Hematopoietic multipotent progenitor cell (in vitro differentiated cells): ENCODE results near the gene AUTS2. TPM values are rescaled to one million over a fixed set of nuclear protein-coding genes. Genes with fewer than 3 reads are reported as not detected.
A peak's percentile ranks its signal among the peaks of the same experiment; 100 is the strongest.

Source experiments
- DNase-seq, 3 donors: peaks; one replicate each; pipeline ENCODE4 v3.0.0-alpha.2; 2011 to 2015; ENCODE audit warnings: low read depth in 2 of 3, low spot score in 2 of 3
- total RNA-seq: library from RNA; depleted of rRNA; stranded (reverse); fragments of >200 nt; gene quantifications from one replicate; pipeline ENCODE4 v1.2.3, GENCODE V29; 2012

The AUTS2 gene
- total RNA-seq, 1 donor = 14.8 TPM

- DNase-seq = no peak
These were observed 1103.7 kb downstream of the AUTS2 start for GRCh38 chr7:70701991-70702390.

DNA sequence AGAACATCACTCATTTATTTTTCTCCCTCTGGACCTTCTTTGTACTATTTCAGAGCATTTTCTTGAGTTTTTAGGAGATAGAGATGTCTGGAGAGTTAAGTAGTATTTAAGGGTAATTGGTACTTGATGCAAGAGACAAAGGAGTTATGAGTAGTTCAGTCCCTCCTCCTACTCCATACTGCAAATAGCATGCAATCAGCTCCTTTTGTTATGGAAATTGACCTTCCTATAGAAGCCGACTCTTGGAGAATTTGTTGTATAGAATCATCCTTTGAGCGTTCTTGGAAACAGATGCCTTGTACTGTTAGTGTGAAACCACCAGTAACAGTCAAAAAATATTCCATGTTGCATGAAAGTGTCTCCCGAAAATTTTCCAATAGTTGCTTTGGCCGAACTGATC, 1105.5 kb downstream of the AUTS2 start:
- no peak for DNase-seq

DNA sequence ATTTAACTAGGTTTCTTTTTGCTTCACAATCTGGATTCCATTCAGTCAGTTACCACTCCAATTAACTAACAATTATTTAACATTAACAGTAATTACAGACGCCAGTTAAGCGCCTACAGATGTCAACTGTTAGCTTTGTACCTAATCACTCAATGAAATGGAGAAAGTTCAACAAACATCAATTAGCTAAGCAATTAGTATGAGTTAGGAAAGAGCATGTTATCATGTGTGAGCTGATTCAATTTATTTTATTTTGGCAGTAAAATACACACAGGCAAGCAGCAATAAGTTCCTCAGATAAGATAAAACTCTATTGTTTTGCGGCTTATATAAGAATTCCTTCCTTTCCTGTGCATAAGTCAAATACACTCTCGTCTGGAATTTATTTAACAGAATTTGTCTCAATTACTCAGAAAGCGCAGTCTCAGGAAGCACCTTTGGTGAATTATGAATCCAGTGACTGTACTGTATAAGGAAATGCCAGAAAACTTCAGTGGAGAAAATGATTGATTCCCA, 1106.6 kb downstream of the AUTS2 start:
- no peak for DNase-seq

GRCh38 chr7:70706204-70706603, 1107.9 kb downstream of the AUTS2 start:
- no peak for DNase-seq

GRCh38 chr7:70706698-70707097, 1108.4 kb downstream of the AUTS2 start:
- DNase-seq = no peak

DNA sequence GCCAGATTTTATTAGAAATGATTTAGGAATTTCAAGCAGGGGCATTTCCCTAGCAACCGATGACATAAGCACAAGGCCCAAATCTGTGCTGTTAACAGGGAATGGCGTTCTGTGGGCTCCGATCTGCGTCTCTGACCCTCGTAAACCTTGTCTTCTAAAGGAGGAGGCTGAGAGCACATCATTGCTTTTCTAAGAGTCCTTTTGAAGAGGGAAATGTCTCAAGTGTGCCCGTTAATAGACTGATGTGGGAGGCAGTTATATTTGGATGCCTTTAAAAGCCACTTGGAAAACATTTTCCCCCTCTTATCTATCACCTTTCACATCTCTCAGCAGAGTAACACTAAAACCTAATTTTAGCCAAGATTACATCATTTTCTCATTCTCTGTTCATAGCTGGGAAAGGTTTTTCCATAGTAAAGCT, 1109.6 kb downstream of the AUTS2 start:
- no peak for DNase-seq

DNA sequence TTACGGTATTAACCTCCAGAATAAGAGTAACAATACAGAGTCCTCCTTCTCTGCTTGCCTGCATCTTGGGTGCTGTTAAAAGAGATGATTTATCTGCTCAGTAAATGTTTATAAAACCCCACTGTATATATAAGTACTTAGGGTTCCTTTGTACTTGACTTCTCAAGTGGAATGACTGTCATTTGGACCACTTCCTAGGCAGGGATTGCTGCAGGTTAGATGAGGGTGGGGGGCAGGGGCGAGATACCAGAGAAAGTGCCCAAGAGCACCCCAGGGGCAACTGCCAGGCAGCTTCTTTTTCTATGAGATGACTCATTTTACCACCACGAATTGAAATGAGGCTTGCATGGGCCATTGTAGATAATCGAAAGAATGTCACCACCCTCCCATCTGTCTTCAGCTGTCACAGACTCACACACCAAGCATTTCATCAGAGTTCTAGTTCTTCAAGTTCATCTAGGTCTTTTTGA, 1111.8 kb downstream of the AUTS2 start:
- peak in 1 of 3 donors; percentile 52 for DNase-seq

- no peak for DNase-seq
These were observed 1112.4 kb downstream of the AUTS2 start for GRCh38 chr7:70710651-70711050.

DNA sequence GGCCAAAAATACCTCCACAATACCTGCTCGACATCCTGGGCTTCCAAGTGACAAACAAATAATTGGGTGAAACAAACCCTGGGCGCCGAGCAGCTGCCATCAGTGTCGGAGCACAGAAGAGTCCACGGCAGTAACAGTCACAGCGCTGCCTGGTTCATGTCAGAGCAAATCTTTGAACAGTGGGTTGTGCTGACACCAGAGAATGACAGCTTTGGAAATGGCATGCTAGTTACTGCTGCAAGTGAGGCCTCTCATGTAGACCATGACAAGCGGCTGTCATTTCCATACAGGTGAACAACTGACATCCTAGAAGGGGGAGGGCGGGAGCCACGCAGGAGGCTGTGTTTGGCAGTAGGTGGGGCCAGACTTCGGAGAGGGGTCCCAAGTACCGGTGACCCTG, 1113.2 kb downstream of the AUTS2 start:
- DNase-seq = no peak

- no peak for DNase-seq
These were observed 1114.7 kb downstream of the AUTS2 start for GRCh38 chr7:70712942-70713341.

GRCh38 chr7:70714506-70715038, 1116.3 kb downstream of the AUTS2 start:
- DNase-seq = no peak

DNA sequence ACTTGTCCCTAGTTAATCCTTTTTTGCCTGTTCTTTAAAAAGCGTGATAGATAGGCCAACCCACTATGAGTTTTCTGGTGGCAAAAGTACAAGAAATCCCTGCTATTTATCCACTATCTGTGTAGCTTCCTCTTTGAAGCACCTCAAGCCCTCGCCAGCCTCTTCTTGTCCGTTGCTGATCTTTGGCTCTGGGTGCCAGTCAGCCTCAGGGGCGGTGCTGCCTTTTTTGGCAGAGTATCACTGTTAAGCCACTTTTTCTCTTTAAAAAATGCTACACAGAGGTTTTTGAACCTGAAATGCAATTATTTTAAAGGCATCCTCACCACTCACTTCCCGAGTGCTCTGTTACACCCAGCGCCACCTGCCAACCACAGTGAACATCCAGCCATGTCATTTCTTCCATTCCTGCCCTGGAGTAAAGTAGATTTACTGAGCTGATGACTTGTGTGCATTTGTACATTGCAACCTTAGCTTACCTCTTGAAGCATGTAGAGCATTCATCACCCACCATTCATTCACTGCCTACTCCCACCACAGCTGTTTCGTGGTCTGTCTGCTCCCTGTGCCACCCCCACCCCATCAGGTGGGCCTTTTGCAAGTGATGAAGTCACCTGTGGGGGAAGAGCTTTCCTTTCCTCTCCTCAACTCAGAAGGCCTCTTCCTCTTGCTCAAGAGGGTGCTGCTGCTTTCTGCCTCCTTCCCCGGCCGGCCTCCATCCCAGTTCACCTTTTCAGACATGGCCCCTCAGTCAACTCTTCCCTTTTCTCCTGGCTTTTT, 1119.5 kb downstream of the AUTS2 start:
- no peak for DNase-seq

DNA sequence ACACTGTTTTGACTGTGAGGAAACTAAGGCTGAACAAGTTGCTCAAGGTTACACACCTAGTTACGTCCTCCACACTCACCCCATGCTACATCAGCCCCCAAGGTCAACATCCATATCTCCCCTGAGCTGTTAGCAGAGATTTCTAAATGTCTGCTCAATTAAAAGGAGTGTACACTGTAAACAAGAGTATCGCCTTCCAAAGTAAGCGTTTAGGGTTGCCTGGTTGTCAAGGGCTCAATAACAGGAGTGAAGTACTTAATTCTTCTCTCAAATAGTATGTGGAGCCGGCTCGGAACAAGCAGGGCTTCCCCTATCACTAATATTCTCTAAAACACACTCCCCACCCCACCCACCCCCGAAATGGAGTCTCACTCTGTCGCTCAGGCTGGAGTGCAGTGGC, 1120.8 kb downstream of the AUTS2 start:
- DNase-seq = no peak

DNA sequence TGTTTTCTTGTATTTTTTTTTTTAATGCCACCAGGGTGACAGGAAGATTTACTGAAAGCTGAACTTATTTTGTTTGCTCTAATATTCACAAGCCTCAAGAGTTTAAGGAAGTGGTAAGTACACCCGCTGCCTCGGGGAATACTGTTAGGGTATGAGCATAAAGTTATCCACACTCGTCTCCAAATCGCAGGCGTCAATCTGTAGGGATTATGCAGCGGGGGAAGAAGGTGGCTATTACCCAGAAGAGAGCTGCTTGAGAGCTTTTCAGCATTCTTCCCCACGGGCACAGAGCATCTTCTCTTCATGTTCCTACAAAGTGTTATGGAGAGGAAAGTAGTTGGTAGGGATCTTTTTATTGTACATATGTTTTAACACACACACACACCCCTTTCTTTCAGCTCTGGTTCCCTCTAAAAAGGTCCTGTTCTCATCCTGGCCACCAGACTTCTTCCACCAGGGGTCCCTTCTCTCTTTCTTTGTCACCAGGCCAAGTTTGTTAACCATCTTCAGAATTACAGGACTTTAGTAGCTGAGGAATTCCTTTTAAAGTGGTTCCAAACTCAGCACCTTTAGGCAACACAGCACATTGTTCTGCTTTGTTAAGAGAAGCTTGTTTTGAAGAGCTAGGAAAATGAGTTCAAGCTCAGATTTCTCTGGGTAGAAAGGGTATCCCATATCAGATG, 1122.1 kb downstream of the AUTS2 start:
- peak in 1 of 3 donors; percentile 23 for DNase-seq

DNA sequence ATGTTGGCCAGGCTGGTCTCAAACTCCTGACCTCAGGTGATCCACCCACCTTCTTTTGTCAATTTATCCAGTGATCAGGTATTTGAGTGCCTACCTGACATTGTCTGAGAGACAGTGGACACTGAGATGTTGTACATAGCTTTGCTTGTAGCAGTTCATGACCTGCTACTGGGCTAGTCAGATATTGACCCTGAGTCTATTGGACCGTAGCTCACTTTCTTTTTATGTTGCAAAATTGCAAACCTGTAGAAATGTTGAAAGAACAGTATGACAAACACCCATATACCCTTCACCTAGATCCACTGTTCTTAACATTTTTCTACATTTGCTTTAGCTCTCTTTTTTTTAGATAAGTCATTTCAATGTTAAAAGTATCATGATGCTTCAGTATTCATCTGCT, 1123.2 kb downstream of the AUTS2 start:
- DNase-seq = no peak

GRCh38 chr7:70723339-70723738, 1125.1 kb downstream of the AUTS2 start:
- DNase-seq = no peak

- no peak for DNase-seq
These were observed 1127.2 kb downstream of the AUTS2 start for GRCh38 chr7:70725448-70725847.

DNA sequence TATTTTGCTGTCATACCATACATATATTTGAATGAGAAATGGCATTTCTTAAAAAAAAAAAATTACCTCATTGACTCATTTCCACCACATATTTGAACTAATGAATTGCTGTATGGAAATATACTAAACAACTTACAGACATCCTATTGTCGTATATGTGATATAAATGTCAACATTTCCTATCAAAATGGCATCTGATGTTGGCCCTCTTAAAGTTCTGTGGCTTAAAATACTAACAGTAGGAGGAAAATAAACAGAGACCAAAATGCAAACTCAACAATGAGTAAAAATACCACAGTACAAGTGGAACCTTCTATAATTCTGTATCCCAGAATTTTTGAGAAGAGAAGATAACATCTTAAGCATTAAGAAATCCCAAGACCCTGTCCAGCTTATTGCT, 1128.0 kb downstream of the AUTS2 start:
- no peak for DNase-seq

DNA sequence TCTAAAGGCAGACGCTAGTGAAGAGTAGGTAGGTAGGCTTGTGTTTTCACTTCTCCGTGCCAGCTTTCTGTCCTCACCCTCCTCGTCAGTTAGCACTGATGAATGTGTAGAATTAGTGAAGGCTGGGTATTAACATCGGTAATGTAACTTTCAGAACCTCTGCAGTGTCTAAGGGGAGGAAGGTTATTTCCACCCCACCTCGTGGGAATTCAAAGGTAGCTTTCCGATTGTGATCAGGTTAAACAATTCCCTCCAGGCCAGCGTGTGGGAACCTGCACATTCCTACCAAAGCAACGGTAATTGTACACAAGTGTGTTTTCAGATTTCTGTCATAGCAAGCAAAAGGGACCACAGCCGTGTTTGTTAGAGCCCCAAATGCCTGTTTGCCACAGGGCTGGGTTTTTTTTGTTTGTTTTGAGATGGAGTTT, 1128.7 kb downstream of the AUTS2 start:
- no peak for DNase-seq

- no peak for DNase-seq
These were observed 1129.6 kb downstream of the AUTS2 start for GRCh38 chr7:70727861-70728260.

DNA sequence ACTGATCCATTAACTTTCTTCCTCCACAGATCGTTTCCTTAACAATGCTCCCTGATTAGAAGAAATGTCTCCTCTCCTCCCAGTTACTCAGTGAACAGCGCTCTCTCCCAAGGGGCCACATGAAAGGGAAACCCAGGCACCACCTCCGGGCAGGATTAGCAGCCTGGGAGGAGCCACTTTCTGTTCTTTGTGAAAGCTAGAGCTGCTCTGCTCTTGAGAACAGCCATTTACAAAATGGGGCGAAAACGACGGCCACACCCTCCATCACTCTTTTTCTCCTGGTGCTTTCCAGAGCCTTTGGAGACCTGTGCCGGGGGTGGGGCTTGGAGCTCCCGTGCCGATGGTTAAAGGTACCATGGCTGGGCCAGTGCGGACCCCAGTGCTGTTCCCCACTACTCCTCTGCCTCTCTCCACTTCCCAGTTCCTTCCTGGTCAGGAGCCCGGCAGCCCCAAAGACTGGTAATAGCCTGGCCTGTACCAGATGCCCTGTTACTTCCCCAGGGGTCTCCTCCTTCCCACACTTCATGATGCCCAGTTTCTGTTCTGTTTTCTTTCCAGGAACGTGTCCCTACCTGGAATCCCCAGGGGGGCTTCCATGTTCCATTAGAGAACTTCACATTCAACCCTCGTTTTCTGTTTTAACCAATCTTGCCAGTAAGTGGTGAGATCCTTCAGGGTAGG, 1130.7 kb downstream of the AUTS2 start:
- DNase-seq = no peak
